Middle frontal gyrus (tissue), 1 donor: ENCODE results near the gene SLC35A5.
A peak's percentile ranks its signal among the peaks of the same experiment; 100 is the strongest.
"Not testable (repeated sequence)": the region's sequence is repeated elsewhere in the genome, so short reads cannot be mapped to it uniquely, and the experiment has no call there.

ENCODE experiments used
- DNase-seq: peaks from one replicate; pipeline ENCODE4 v3.0.0-alpha.2; 2015; ENCODE audit warnings: low spot score; ENCODE audit errors: extremely low spot score

SLC35A5 gene, protein sequence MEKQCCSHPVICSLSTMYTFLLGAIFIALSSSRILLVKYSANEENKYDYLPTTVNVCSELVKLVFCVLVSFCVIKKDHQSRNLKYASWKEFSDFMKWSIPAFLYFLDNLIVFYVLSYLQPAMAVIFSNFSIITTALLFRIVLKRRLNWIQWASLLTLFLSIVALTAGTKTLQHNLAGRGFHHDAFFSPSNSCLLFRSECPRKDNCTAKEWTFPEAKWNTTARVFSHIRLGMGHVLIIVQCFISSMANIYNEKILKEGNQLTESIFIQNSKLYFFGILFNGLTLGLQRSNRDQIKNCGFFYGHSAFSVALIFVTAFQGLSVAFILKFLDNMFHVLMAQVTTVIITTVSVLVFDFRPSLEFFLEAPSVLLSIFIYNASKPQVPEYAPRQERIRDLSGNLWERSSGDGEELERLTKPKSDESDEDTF

DNA sequence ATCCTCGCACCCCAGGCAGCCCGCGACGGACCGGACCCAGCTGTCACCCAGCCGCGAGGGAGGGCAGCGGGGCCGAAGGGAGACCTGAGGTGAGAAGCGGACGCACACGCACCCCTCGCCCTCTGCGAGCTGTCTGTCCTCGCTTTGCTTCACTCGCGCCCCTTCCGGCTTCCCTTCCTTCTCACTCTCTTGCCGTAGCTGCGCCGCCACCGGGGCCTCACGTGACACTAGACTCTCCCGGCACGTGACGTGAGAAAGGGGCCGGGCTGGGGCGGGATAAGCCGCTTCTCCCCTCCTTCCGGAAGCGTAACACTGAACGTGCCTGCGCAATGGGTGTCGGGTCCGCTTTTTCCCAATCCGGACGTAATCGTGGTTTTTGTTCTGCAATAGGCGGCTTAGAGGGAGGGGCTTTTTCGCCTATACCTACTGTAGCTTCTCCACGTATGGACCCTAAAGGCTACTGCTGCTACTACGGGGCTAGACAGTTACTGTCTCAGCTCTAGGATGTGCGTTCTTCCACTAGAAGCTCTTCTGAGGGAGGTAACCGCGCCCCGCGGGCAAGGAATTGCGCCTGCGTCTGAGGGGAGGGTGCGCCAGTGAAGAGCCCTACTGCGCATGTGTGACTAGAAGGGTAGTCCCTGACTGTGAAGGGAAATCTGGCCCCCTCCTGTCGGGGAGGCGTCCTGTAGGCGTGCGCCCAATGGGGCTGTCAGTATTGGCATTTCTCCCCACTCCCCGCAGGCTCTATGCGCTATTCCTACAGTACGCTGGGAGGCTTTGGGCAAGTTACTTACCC lies at the start of gene SLC35A5, which contains the start of gene ATG3:
Gene SLC35A5, plus strand, starts transcription at position 312 of the 796 bp plus-strand sequence. CDS start 1,359 bp downstream, outside the sequence.
Gene ATG3, minus strand, starts transcription at position 229 of the 796 bp plus-strand sequence. CDS start 434 bp downstream, outside the sequence.
- peak; percentile 97 for DNase-seq

DNA sequence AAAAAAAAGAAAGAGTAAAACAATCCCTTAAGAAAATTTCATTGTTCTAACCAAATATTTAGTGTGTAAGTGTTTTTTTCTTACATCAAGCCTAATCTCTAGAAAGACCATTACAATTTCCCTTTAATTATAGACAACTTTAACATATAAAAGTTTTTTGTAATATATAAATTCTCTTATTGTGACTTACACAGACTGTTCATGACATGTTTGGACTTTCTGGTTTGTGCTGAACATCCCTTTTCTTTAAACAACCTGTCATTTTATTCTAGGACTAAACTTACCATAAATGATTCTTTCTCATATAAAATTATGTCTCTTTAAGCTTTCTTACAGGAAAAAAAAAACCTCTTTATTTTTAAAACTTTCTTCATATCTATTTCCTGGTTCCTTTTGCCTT lies 49.5 kb upstream of the SLC35A5 start:
- DNase-seq: no peak

DNA sequence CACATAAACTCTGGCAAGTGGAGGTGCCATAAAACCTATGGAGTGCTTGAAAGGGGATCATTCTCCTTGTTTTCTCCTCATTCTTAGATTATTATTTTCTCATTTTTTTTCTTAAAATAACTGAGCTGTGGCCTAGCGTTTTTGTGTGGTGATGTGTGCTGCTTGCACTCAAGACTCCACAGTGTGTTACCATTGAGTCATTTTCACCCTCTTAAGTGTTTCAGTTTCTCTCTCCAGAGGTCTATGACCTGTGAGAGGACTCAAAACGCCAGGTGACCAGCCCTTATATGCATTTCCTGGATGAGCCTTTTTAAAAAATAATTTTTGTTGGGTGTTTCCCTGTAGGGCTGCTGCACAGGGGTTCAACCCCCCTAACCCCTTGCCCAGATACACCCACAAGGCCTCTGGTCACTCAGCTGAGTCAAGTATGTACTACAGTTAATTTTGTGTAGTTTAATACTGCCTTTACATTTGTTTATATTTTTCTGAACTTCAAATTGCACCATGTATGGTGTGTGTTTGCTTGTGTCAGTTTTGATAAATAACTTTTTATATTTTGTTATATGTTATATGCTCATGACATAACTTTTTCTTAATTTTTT lies 47.2 kb upstream of the SLC35A5 start:
- no peak for DNase-seq

DNA sequence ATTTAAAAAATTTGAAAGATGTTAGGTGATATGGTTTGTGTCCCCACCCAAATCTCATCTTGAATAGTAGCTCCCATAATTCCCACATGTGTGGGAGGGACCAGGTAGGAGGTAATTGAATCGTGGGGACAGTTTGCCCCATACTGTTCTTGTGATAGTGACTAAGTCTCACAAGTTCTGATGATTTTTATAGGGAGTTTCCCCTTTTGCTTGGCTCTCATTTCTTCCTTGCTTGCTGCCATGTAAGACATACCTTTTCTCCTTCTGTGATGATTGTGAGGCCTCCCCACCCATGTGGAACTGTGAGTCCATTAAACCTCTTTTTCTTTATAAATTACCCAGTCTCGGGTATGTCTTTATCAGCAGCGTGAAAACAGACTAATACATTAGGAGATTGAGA lies 42.9 kb upstream of the SLC35A5 start:
- DNase-seq: not testable (repeated sequence)

DNA sequence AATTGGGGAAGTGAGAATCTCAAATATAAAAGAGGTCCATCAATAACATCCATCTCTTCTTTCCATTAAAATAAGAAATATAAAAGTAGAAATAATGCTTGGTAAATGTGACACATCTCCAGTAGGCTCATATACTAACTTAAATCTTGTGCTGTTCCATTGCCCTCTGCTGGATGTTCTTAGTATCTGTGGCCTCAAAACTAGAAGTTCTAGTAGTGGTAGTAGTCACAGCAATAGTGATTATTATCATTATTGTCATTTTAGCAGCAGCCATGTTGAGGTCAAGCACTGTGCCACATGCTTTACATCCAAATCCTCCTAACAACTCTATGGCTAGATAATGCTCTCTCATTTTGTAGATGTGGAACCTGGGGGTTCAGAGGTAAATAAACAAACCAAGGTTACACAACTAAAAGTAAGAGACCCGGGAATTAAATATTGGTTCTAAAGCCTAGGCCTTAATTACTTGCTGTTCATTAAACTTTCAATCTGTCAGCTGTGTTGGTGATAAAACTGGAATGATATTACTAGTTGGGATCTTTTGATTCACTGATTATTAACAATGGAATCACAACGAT lies 42.3 kb upstream of the SLC35A5 start:
- DNase-seq: peak; percentile 61

DNA sequence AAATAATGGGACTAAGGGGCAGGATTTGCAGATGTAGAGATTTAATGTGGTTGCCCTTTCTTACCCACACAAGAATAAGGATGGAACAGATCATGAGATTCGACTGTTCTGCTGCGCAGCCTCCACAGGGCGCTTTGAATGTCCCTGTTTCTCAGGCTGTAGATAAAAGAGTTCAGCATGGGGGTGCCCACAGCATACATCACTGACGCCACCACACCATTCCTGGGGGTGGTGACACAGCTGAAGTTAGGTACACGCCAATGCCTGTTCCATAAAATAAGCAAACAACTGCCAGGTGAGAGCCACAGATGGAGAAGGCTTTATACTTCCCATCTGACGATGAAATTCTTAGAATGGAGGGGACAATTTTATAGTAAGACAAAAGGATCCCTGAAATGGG lies 37.7 kb upstream of the SLC35A5 start:
- DNase-seq: not testable (repeated sequence)

DNA sequence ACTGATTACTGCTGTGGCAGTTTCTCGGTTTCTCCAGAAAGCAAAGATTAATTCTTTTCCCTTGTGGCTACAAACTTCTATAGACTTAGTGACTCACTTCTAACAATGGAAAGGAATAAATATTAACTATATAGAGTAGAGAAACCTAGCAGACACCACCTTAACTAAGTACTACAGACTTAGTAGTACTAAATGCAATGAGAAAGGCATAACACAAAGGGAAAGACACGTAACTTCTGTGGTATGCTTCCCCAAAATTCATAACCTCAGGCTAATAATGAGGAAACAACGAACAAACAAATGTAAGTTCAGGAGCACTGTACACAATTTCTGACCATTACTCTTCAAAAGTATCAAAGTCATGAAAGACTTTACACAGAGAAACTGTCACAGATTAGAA lies 31.3 kb upstream of the SLC35A5 start:
- no peak for DNase-seq

DNA sequence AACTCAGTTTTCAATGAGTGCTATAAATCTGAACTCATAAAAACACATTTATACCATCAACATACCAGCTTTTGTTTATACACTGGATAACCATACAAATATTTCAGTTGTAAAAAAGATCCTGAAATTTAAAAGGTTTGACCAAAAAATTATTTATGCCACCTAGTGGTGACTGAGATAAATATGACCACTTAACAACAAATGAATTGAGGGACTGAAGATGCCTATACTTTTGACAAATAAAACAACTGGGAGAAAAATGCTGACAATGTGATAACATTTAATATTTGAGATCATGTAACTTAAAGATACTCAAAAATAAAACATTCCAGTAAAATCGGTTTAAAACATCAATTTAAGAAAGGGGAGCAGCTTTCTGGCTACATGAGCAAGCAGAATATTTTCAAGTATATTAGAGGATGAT lies 30.5 kb upstream of the SLC35A5 start:
- peak; percentile 20 for DNase-seq

DNA sequence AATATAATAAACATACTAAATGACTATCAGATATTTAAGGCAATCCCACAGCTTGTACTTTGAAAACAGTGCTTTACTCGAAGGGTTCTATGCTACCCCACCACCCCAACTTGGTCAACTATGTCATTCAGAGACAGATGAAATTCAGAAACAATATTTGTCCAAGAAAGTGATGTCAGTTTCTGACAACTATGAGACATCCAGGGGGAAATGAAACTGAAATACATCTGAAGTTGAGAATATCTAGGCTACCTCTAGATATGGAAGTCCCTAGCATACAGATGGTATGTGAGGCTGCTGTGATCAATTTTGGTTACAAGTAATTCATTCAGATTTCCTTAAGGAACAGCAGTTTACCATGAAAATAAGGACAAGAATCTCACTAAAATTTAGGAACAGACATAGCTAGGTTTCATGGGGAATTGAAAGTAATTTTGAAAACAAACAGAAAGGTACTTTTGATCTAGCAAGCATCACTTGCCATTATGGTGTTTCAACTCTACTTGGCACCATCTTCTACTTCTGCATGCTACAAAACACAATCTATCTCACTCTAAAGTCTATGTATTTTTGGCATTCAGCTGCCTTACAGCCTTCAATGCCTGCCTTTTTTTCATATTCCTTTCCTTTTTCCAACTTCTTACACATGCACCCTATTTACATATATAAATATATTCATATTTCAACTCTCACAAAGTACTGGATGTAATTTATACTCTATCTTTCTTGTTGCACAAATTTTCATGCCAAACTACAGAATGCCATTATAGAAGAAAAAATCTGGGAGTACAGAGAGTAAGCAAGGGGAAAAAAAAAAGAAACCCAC lies 21.8 kb upstream of the SLC35A5 start:
- no peak for DNase-seq

DNA sequence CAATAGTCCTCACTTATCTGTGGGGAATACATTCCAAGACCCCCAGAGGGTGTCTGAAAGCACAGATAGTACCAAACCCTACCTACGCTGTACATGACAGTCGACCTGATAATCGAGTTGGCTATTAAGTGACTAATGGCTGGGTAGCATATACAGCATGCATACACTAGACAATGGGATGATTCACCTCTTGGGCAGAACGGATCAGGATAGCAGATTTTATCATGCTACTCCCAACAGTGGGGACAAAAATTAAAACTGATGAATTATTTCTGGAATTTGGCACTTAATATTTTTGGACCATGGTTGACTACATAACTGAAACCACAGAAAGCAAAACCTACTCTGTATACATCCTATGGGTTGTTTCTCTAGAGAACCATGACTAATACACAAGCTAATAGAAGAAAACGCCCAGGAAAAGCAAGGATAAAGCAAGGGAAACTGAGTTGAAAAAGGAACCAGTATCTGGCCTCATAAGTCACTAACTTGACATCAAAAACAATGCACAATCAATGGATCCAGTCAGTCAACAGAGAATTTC lies 15.6 kb upstream of the SLC35A5 start:
- DNase-seq: no peak

DNA sequence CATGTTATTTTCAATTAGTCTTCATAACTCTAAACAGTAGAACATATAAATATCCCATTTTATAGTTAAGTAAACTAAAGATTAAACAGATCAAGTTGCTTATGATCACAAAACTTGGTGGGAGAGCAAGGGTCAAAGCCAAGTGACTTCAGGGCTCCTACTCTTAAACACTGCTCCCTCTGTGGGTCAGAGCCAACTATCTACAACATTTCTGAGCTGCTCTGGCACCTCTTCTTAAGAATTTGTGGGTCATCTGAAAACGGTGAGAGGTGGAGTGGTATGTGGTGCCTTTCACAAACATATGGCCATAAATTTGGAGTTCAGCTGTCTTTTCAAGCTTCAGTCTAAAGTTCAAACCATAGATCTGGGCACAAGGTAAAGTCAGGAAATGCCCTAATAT lies 11.0 kb upstream of the SLC35A5 start:
- DNase-seq: no peak

DNA sequence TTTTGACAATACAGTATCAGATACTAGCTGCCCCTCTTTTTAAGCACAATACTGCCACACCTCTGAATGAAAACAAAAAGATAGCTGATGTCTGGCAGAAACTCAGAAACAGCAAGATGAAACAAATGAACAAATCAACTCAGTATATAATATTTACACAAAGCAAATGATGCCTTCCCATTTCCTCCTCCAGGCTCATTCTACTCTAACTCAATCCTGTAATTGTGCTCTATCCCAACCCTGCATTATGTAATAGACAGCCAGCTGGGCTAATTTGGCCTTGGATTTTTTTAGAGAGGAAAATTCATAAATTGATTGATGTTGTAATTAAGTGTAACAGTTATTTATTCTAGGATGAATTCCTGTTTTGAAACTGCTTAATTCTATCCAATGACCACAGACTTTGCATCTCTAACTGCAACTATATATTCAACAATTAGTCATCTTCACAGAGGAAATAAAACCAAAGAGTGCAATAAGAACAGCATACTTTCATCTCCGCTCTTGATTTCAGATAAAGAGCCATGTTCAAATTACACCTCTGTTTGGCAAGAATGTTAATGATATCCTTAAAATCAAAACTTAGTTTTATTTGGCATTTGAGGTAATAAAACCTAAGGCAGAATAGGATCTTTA lies 6.2 kb upstream of the SLC35A5 start:
- DNase-seq: no peak

DNA sequence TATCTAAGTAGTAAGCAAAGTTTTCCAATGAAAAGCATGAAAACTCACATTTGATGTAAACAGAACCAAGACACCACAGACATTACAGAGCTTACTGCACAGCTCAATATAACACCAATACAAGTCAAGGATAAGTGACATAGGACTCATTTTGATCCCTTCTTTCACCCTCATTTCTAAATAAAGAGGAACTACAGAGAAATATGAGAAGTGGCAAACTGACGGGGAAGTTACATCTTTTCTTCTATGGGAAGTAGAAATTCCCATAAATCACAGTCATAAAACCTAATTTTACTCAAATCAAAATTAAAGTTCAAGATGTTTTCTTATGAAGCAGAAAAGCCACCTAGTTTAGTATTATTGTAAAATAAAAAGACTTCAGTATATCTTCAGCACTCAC lies 3.9 kb upstream of the SLC35A5 start:
- DNase-seq: no peak

DNA sequence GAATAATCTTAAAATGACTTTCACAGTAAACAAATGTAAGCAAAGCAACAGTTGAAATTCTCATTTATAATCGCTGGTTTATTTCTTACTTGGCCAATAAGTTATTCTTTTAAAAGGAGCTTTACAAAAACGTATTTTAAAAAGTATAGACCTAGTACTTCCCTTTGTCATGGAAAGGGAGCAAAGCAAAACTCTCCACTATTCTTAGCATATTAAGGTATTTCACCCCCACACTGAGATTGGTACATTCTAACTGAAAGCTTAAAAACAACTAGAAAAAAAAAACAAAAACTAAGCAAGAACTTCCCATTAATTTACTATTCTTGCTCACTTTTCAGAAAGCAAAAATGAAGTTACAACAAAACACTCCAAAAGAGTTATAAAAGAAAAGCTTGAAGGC lies 1.5 kb upstream of the SLC35A5 start:
- DNase-seq: no peak

DNA sequence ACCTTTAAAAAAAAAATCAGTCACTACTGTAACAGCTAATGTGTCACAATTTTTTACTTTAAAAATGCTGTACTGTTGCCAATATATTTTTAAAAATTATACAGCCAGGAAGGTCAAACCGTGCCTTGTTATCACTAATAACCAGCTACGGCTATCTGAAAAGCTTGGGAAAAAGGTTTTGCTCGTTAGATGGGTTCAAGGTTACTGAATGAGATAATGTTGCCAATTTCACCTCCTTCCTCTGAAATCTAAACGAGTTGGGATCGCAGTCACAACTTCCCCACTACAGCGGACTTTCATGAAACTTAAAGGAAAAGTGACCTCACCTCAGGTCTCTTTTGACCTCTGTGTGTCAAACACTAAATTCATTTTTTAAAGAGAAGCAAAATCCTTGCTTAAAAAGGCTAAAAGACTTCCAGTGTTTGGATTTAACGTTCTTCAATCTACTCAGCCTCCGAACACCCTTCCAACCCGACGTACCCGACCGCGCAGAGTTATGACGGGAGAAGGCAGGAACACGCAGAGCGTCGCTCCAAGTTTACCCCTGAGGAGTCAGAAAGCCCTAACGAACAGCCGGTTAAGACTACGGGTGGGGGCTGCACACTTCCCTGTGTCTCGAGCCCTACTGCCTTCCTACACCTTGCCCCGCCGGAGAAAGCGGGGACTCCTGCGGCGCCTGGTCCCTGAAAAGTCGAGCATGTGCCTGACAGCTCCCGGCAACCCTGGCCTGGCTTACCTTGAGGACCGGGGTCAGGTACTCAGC lies 943 bp upstream of the SLC35A5 start:
- DNase-seq: no peak

DNA sequence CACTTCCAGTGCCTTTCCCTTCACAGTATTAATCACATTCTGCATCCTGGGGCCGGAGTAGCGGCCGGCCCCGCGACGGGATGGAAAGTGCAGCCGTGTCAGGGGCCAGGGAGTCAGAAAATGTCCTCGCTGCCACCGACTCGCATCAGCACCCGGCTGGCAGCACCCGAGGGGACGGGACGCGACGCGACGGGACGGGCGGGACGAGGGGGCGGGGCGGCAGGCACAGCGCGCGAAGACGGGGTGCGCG lies 436 bp upstream of the SLC35A5 start:
- no peak for DNase-seq

DNA sequence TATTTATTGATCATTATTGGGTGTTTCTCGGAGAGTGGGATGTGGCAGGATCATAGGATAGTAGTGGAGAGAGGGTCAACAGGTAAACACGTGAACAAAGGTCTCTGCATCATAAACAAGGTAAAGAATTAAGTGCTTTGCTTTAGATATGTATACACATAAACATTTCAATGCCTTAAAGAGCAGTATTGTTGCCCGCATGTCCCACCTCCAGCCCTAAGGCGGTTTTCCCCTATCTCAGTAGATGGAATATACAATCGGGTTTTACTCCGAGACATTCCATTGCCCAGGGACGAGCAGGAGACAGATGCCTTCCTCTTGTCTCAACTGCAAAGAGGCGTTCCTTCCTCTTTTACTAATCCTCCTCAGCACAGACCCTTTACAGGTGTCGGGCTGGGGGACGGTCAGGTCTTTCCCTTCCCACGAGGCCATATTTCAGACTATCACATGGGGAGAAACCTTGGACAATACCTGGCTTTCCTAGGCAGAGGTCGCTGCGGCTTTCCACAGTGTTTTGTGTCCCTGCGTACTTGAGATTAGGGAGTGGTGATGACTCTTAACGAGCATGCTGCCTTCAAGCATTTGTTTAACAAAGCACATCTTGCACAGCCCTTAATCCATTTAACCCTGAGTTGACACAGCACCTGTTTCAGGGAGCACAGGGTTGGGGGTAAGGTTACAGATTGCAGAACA lies 2.5 kb downstream of the SLC35A5 start:
- DNase-seq: not testable (repeated sequence)

DNA sequence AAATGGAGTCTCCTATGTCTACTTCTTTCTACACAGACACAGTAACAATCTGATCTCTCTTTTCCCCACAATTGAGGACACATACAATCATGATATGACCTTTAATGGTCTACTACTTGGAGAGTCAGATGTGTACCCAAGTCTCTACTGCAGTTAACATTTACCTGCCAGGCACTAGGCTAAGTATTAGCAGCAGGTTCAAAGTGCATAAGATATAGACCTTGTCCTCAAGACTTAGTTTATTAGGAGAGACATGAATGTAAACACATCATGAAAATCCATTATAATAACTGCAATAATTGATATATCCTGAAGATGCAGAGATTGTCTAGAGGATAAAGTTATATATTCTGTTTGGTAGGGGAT lies 3.1 kb downstream of the SLC35A5 start:
- no peak for DNase-seq

DNA sequence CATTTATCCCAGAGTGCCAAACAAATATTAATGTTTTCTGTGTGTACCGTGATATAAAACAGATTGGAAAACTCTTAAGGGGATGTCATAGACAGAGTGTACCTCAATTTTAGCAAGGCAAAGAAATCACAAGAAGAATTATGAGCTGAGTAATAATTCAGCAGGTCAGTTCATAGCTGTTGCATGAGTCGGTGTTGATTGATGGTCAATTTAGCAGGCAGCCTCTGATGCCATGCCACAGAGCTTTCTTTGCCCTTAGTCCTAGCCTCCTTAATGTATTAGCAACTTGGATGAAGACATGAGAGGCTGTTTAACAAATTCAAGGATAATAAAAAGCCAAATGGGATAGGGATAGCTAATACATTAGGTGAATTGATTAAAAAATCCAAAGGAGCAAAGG lies 6.8 kb downstream of the SLC35A5 start:
- no peak for DNase-seq
